Measurements from ENCODE around the gene MSRB1. TPM values are rescaled to one million over a fixed set of nuclear protein-coding genes. Genes with fewer than 3 reads are reported as not detected.
"Not testable (repeated sequence)": the region's sequence is repeated elsewhere in the genome, so short reads cannot be mapped to it uniquely, and the experiment has no call there.

The MSRB1 gene
- total RNA-seq, 2 experiments from 2014 or later: 23.5 to 24.7 TPM

DNA sequence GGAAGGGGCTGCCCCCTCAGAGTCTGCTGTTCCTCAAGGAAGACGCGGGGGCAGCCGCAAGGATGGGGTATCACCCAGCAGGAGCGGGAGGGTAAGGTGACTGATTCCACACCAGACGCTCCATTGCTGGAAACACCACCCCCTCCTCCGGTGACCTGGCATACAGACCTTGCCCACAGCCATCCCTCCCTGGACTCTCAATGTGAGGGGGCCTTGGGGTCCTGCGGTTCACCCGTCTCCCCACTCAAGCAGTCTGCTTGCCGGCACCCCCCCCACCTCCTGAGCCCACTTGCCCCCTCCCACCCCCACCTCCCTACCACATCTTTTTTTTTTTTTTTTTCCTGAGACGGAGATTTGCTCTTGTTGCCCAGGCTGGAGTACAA, 12.7 kb downstream of the MSRB1 start:
- CTCF ChIA-PET: interaction anchor here (0.7 to 2.5 kb wide), 3 partner anchors 21 to 75 kb away, joined by 3 to 13 read pairs (median 3); no protein-coding TSS in a partner anchor

DNA sequence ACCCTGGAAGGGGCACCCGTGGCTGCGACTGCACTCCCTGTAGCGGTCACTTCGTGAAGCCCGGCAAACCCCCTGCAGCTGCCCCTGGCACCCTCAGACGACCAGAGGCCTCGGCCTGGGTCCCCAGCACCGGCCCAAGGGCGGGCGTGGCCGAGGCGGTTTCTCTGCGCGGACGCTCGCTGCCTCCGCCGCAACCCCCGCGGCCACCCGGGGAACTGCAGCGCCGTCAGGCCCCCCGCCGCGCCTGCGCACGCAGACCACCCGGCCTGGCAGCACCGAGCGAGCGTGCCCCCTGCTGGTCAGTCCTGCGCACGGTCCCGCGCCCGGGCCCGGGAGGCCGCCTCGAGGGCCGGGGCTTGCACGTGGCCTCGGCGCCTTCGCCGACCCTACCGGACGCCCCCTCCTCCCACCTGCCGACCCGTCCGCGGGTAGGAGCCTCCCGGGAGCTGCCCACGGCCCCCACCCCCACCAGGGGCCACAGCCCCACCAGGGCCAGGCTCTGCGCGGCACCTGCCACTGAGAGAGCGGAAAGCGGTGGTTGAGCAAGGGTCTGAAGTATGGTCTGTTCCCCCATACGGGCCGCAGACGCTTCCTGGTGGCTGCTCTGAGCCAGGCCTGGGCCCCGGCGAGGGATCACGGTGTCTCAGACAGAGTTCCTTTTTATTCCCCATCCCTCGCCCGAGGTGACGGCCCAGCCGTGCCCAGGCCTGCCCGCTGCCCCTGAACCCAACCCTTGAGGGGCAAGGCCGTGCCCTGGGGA, 13.2 kb downstream of the MSRB1 start:
- ChIA-PET CTCF (interaction anchor here (0.6 to 2.5 kb wide), 14 partner anchors 9 to 540 kb away, joined by 3 to 13 read pairs (median 4); partner anchors contain the start of genes FAHD1, HAGH and RPS2), POLR2A (interaction anchor here (0.9 kb wide), 1 partner anchor 148 kb away, joined by 3 read pairs; the partner anchor contains the start of genes NUBP2 and SPSB3)

More for the DNA sequence above, 12.7 kb downstream of the MSRB1 start:
- POLR2A ChIA-PET: no interaction called here

DNA sequence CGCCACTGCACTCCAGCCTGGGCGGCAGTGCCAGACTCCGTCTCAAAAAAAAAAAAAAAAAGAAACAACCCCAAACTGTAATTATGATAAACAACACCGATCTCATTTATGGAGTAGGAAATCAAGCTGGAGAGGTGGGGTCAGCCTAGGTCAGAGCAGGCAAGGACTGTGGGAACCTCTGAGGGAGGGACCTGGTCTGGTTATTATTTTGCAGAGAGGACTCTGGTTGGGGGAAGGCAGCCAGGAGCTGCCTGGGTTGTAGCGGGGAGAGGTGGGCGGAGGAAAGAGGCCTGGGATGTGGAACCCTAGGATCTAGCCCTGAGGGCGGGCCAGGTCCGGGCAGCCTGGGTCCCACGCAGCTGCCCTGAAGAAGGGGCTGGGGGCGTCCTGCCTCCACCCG, 13.9 kb downstream of the MSRB1 start:
- CTCF ChIA-PET: interaction anchor here (0.6 to 2.5 kb wide), 15 partner anchors 9 to 573 kb away, joined by 3 to 13 read pairs (median 4); partner anchors contain the start of genes FAHD1, HAGH and RPS2
- POLR2A ChIA-PET: interaction anchor here (0.9 to 1.5 kb wide), 2 partner anchors 14 to 147 kb away, joined by 3 to 4 read pairs; partner anchors contain the start of genes MSRB1, NUBP2 and SPSB3

DNA sequence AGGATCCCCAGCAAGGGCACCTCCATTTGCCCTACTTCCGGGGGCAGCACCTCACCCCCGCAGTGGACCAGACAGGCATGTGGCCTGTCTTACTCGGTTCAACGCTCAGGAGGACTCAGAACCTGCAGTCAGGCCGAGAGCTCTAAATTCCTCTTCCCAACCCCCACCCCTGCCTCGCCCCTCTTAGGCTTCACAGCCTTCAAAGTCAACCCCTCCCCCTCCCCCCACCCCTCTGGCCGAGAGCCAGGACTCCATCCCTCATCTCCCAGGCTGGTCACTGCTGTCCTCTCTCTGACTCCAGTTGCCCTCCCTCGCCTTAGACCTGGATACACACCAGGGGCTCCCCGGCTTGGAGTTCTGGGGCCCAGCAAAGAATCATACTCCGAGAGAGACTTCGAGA, 16.7 kb downstream of the MSRB1 start:
- ChIA-PET POLR2A (no interaction called here), CTCF (no interaction called here)

DNA sequence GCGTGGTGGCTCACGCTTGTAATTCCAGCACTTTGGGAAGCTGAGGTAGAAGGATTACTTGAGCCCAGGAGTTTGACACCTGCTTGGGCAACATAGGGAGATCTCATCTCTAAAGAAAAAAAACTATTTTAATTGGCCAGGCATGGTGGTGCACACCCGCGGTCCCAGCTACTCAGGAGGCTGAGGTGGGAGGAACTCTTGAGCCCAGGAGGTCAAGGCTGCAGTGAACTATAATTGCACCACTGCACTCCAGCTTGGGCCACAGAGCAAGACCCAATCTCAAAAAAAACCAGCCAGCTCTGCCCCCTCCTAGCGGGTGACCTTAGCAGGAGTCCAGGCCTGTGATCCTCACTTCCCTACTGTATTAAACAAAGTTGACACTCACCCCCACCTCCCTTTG, 18.9 kb downstream of the MSRB1 start:
- ChIA-PET CTCF (interaction anchor here (1.1 to 1.2 kb wide), 2 partner anchors 10 to 61 kb away, joined by 3 to 5 read pairs; no protein-coding TSS in a partner anchor), POLR2A (no interaction called here)

DNA sequence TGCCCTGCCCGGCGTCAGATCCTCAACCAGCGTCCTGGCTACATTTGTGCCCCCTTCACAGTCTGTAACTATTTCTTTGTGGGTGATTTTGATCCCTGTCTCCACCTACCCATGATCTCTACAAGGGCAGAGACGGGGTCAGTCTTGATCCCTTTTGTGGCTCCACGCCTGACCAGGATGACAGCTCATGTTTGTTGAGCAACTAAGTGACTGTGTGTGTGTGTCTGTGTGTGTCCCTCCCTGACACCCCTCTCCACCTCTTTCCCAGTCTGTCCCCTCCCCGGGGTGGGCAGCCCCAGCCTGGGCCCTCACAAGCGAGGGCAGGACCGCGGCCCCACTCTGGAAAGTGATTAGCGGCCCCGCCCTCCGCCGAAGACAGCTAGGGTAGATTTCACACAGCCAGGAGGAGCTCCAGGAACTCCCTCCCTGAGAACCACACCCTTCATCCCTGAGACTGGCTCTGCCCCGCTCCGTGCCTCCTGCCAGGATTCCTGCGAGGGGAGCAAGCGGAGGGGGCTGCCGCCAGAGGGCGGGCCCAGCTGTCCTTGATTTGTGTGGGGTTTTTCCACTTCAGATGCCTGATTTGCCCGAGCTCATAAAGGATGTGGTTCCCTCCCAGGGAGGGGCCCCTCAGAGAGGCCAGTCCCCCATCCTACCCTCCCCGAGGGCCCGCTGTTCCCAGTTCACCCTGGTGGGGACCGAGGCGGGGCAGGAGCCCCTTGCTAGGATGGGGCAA, 19.5 kb downstream of the MSRB1 start:
- ChIA-PET CTCF (interaction anchor here (0.6 to 1.2 kb wide), 2 partner anchors 9 to 72 kb away, joined by 4 to 5 read pairs; no protein-coding TSS in a partner anchor), POLR2A (no interaction called here)

DNA sequence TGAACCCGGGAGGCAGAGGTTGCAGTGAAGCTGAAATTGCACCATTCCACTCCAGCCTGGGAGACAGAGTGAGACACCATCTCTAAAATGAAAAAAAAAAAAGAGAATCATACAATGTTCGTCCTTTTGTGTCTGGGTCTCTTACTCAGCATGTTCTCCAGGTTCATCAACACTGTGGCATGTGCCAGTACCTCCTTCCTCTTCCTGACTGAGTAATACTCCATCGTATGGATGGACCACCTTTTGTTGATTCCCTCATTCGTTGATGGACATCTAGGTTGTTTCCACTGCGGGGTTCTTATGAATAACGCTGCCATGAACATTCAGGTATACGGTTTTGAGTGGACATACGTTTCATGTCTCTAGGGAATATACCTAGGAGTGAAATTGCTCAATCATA, 20.6 kb downstream of the MSRB1 start:
- POLR2A ChIA-PET: no interaction called here
- CTCF ChIA-PET: no interaction called here

DNA sequence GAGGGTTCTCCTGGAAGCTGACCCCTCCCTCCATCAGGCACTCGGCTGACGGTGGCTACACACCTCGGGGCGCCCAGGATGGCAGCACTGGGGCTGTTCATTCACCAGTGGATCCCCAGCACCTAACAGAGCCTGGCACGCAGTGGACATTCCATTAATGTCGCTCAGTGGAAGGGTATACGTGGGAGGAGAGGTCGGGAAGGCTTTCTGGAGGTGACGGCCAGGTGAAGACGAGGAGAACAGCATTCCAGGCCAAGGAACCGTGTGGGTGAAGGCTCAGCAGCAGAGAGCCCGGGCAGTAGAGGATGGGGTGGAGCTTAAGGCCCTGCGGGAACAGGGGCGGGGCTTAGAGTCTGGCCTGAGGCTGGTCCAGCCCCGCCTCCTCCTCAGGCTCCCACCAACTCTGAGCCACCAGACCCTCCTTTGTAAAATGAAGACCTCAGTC, 22.2 kb downstream of the MSRB1 start:
- CTCF ChIA-PET: no interaction called here
- POLR2A ChIA-PET: no interaction called here

DNA sequence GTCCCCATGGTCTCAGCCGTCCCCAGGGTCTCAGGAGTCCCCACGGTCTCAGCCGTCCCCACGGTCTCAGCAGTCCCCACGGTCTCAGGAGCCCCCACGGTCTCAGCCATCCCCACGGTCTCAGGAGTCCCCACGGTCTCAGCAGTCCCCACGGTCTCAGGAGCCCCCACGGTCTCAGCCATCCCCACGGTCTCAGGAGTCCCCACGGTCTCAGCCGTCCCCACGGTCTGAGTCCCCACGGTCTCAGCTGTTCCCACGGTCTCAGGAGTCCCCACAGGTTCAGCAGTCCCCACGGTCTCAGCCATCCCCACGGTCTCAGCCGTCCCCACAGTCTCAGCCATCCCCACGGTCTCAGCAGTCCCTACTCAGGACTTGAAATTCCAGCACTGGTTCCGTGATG, 22.9 kb downstream of the MSRB1 start:
- POLR2A ChIA-PET, CTCF ChIA-PET: not testable (repeated sequence)

DNA sequence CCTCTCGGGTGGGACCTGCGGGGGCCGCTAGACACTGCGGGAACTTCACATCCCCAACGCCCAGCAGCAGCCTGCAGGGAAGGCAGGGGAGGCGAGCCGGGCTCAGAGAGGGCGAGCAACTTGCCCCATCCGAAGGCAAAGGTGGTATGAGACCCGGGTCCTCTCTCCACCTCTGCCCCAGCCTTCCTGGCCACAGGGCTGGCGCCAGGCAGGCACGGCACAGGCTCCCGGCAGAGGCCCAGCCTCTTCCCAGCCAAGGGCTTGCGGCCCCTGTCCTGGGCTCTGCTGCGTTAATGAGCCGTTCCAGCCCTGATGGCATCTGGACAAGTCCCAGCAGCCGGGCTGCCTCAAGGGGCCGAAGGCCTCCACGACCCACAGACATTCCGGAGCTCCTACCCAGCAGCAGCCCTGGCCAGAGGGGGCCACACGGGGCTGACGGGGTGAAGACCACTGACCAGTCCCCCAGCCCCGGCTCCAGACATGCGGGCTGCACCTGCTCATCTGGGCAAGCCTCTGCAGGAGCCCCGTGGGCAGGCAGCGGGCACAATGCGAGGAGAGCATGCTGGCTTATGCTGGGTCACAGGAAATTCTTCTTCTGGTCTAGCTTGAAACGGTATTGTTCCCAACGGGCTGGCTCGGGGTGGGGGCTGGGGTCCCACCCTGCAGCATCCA, 23.5 kb downstream of the MSRB1 start:
- CTCF ChIA-PET: no interaction called here
- POLR2A ChIA-PET: no interaction called here

DNA sequence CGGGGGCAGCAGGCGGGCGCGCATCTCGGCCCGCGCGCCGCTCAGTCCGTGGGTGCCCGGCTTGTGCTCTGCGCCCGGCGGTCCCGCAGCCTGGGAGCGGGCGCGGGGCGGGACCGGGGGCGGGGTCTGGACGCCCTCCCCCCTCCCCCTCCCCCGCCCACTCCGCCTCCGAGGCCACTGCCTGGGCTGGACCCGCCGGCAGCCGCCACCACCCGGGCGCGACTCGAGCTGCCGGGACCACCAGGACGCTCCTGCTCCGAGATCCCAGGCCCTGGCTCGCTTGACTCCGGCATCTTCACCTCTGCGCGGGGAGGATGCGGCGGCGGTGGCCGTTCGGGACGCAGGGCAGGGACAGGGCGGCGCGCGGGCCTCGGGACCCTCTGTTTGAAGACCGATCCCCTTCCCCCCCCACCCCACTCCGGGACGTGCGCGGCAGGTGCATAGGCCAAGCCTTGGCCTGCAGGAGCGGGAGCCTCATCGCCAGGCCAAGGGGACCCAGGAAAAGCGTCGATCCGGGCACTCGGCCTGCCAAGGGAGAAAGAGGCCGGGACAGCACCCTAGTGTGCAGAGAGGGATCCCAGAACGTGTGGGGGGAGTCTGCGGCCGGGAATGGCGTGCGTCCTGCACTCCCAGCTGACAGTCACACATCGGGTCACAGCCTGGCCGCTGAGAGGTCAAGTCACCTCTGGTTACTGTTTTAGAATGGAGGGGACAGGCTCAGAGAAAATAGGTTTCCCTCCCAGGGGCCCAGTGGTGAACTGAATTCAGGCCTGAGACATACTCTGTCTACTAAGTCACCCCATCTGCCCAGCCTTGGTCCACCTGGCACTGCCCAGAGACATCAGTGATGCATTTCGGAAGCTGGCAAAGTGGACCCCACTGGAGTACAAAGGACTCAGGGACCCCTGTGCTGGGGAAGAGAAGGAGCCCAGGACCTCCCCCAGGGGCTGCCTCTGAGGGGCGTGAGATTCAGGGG, 24.4 kb downstream of the MSRB1 start, which contains the start of gene HS3ST6:
HS3ST6 (minus strand) TSS at position 65 of the 976 bp plus-strand sequence. CDS start 92 bp downstream, outside the sequence.
- ChIA-PET POLR2A (no interaction called here), CTCF (no interaction called here)

DNA sequence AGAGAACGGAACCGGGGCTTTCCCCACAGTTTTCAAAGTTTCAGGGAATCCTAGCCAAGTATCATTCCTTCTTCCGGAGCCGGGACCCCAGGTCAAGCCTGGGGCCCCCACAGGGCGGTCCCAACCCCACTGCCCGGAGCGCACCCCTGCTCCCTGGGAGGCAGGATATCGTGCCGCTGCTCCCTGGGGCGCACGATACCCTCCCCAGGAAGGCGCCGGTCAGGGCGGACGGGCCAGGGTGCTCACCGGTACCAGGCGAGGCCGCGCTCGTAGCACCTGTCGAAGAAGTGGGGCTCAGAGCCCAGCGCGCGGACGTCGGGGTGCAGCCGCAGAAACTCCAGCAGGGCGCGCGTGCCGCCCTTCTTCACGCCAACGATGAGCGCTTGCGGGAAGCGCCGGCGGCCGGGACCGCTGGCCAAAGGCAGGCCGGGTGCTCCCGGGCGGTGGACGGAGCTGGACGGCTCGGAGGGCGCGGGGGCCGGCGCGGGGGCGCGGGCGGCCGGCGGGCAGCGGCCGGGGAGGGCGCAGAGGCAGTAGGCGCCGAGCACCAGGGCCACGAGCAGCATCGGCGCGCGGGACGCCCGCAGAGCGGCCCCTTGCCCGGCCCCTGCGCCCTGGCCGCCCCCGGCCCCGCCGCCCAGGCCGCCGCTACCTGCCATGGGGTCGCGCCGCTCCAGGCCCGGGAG, 25.2 kb downstream of the MSRB1 start:
- CTCF ChIA-PET: no interaction called here
- POLR2A ChIA-PET: no interaction called here

DNA sequence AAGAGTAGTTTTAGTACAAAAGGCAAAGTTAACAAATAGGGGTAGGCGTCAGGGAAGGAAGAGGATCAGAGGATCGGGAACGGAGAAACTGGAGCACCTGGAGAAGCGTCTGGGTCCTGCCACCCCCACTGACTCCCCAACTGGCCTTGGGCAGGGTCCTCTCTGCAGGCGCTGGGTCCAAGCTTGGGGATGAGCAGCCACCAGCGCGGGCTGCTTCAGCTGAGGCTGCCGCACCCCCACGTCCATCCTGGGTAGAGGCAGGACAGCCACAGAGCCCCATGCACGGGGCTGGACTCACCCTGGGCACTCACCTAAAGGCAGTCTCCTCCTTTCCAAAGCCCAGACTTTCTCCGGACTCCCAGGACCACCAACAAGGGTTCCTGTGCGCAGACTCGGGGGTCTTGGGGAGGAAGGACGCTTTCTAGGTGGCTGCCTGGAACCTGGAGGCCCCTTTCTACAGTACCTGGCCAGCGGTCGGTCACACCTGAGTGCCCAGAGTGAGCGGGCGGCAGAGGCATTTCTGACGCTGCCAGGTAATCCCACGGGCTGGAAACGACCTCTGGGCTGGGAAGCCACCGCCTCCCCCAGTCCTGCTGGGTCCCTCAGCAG, 25.8 kb downstream of the MSRB1 start:
- ChIA-PET CTCF (no interaction called here), POLR2A (no interaction called here)

DNA sequence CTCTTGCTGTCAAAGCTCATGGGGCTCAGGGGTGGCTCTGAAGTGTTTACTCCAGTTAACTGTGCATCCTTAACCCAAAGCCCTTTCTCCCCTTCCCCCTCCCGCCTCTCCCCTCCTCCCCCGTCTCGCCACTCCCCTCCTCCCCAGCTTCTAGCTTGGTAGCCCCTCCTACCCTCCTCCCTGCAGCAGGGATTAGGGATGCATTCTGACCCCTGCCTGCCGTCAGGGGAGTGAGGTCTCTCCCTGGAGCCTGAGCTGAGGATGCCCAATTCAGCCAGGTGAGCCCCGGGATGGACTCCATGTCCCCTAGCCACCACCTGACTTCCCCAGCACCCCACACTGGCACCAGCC, 26.4 kb downstream of the MSRB1 start:
- CTCF ChIA-PET: no interaction called here
- POLR2A ChIA-PET: no interaction called here

DNA sequence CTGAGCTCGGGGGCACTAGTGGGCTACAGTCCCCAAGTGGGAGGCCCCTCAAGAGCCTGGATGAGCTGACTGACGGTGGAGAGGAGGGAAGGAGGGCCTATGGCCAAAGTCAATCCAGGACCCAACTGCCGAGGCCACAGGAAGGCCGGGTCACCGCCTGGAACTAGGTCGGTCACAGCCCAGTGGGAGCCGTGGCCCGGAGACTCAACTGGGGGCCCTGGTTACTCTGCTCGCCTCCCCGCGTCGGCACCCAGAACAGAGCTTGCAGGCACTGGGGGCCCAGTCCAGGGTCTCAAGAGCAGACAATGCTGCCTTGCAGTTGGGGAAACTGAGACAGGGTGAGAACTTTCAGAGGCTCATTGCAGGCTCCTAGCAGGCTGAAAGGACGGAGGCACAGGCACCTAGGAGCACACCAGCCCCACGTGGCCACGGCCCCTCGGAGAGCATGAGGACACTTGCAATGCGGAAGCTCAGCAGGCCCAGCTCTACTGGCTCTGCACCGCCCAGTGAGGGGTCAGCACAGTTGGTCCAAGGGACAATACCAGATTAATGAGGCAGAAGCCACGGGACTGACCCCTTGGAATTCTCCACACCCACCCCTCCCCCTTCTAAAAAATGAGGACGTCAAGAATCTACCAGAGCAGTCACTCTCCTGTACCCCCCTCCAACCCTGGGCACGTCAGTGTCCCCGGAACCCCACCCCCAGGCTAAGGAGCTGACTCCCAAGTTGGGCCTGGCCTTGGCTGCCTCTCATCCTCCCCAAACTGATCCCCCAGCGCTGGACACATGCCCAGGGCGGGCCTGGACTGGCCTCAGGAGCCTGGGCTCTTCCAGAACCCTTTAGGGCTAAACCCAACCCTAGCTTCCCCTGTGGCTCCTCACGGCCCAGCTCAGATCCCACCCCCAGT, 27.0 kb downstream of the MSRB1 start:
- CTCF ChIA-PET: no interaction called here
- POLR2A ChIA-PET: no interaction called here

DNA sequence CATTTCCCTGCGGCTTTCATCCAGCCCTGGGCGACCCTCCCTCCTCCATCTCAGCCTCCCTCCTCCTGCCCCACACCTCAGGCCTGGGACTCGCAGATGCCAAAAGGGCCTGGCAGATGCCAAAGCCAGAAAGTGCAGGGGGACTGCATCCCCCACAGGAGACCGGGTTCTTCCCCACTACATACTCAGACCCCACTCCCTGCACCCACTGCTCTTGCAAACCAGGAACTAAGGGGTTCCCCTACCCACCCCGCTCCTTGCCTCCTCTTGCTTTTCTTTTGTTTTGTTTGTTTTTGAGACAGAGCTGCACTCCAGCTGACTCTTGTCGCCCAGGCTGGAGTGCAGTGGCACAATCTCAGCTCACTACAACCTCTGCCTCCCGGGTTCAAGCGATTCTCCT, 28.0 kb downstream of the MSRB1 start:
- POLR2A ChIA-PET: no interaction called here
- CTCF ChIA-PET: interaction anchor here (1.3 kb wide), 1 partner anchor 9 kb away, joined by 5 read pairs; no protein-coding TSS in a partner anchor

DNA sequence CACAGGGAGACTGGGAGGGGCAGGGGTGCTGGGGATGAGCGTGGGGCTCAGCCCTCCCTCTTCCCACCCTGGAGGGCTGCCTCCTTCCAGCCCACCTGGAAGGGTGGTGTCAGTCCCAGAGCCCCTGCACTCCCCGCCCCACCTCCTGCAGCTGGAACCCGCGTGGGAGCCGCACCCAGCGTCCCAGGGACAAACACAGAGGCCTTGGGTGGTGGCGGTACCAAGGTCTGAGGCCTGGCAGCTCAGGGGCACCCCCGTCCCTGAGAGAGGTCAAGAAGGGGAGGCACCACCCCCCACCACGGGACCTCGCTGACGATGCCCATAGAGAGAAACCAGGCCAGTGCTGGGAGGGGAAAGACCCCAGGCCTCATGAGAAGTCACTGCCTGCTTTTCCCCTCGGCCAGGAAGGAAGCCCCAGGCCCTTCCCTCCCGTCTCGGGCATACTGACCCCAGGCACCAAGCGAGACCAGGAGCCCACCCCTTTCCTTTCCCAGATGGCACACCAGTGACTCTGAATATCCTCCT, 28.9 kb downstream of the MSRB1 start:
- ChIA-PET CTCF (interaction anchor here (1.3 kb wide), 1 partner anchor 9 kb away, joined by 5 read pairs; no protein-coding TSS in a partner anchor), POLR2A (no interaction called here)

Data from activated CD8-positive, alpha-beta memory T cell treated with anti-CD3 and anti-CD28 coated beads for 36 hours (primary cell).